GM21447 (cell line): ENCODE measurements around the gene NUDT12.

Experiments used
- ATAC-seq: cut with Tn5 transposase; IDR thresholded peaks from one replicate; pipeline ENCODE4 v1.9.1; 2021; ENCODE audit not compliant: unreplicated experiment

NUDT12 gene

GRCh38 chr5:103541569-103541968 lies 21.0 kb downstream of the NUDT12 start:
- ATAC-seq, result no peak

DNA sequence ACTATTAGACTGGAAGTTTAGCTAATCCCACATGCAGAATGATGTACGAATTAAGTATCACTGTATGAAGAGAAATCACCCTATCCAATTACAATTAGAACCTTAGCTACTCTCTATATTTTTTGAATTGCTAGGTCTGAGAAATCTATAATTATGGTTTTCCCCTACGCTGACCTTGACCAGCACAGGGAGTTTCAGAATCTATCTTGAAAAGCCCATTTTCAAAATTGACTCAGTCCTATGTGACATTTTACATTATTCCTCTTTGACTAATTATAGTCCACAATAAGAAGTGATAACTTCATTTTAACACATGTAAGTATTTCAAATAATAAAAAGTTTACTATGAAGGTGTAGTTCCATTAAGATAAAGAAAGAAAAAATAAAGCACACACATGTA lies 21.5 kb downstream of the NUDT12 start:
- ATAC-seq, result no peak

DNA sequence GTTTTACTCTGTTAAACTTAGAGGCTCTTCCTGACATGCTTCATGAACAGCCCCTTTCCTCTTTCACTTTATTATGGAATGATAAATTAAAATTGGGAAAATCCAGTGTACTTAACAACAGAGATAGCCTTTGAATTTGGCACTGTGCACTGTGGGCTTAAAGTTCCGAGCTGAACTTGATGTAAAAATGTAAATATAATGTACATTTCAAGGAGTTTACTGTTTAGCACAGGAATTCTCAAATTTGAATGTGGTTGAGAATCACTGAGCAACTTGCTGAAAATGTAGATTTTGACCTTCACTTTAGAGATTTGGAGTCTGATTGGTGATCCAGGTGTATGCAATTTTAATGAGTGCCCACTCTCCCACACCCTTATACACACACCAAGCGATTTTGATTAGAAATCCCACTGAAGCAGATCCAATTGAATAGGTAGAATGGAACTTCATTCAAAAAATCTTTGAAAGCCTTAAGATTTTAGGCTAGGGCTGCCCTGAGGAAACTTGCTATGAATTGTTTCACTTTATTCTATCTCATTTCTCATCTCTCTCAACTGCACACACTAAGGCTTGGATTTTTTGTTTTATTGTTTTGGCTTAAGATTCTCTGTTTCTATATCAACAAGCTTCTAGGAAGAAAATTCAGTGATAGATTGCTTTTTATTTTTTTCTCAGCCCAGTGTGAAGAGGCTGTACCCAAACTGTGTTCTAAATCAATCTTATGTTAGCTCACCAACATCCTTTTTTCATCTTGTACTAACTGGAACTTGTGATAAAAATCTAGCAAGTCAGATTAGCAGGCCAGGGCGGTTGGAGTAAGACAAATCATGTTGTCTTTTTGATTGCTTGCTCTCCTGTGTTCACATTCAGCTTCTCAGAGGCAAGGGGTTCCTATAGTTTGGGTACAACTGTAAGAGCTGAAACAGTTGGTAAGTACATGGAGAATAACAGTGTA lies 22.9 kb downstream of the NUDT12 start:
- ATAC-seq, result no peak

GRCh38 chr5:103532086-103532734 lies 30.4 kb downstream of the NUDT12 start:
- no peak for ATAC-seq

DNA sequence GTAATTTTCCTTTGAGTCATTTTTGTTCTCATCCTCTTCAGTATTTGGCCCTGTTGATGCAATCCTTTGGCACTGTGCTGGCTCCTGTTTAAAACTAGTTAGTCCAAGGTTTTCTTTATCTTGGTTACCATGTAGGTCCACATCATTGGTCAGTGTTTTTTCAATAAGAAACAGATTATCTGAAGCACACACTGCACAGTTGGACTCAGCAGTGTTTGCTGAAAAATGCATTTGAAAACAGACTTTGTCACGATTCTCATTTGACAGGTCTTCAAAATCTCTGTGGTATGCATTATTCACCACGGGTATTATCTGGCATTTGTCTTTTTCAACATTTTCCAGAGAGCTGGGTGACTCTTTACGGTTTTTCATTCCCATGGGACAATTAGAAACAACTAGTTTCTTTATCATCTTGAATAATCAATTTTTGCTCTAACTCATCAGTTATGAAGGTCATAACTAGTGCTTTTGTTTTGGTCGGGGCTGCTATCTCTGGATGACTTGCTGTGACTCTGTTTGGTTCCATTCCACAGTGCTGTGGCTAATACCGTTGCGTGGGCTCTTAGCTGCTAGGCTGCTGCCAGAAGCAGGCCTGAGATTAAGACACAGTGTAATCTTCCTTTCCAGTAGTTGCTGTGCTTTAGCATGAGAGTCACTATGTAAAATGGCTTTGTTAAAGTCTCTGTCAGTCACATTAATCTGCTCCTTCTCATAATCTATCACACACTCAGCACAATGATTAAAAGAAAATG lies 36.2 kb downstream of the NUDT12 start:
- ATAC-seq, result no peak

DNA sequence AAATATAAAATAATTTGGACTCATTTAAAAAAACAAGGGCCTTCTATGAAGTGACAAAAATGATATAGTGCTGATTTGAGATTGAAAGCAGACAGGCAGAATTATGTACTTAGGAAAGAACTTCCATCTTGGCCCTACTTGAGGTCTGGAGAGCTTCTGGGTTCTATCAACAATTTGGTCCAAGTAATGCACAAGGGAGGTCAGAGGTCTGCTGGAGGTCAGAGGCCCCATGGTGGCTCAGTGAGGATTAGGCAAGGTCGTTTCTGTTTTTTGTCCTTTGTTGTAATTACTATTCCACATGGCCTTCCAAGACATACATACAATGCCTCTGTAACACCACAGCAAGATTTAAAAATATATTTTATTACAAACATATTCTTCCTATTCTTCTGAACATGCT lies 37.2 kb downstream of the NUDT12 start:
- no peak for ATAC-seq

- no peak for ATAC-seq
These were observed 39.3 kb downstream of the NUDT12 start for GRCh38 chr5:103523319-103523718.

- no peak for ATAC-seq
These were observed 40.0 kb downstream of the NUDT12 start for GRCh38 chr5:103522586-103522985.

- no peak for ATAC-seq
These were observed 43.0 kb downstream of the NUDT12 start for GRCh38 chr5:103519550-103519949.

GRCh38 chr5:103514371-103514770 lies 48.2 kb downstream of the NUDT12 start:
- ATAC-seq, result no peak

- no peak for ATAC-seq
These were observed 48.9 kb downstream of the NUDT12 start for GRCh38 chr5:103513701-103514100.

- ATAC-seq, result no peak
These were observed 50.1 kb downstream of the NUDT12 start for GRCh38 chr5:103512500-103512899.

- ATAC-seq, result no peak
These were observed 51.1 kb downstream of the NUDT12 start for GRCh38 chr5:103511554-103511885.

DNA sequence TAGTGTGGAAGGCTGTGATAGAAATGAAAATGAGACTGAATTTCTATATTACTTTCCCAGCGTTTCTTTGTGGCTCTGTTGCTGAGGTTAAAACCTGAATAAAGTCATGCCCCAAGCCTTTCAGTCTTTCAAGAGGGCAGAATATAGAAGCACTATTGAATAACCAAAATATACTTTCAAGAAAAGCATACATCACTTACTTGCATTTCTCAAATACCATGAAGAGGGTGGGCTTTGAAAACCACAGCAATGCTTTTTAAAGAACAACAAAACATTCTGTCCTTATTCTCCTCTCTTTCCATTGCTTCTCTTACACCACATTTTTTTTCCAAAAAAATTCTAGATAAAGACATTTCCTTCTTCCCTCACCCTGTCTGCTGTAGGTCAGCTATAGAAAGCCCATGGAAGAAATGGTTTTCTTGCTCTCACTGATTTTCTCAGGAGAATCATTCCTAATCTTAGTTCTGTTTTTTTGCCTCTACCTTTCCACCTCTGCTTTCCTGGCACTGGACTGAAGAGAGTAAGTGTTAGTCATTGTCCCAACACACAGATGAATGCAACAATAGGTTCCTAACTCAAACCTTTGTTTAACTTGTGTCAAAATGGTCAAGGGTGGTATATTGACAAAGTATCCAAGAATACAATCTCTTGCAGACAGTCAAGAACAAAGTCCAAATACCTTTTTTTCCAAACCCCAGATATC lies 51.6 kb downstream of the NUDT12 start:
- ATAC-seq, result no peak

GRCh38 chr5:103505581-103506305 lies 56.8 kb downstream of the NUDT12 start:
- no peak for ATAC-seq

DNA sequence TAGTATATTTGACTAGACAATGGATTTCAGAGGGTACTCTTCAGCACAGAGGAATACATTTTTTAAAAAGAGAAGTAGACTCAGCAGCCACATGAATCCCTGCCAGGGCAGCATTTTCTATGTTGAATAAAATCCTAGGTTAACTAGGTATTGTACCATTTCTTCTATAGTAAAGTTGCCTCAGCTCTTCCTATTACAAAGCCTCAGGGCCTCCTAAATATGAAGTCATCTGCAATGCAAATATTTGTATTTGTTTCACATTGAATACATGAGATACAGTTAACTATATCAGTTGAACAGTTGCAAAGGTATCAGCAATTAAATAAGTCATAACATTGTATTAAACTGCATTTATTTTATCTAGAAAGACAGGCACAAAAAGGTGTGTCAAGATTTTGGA lies 59.5 kb downstream of the NUDT12 start:
- ATAC-seq, result no peak

DNA sequence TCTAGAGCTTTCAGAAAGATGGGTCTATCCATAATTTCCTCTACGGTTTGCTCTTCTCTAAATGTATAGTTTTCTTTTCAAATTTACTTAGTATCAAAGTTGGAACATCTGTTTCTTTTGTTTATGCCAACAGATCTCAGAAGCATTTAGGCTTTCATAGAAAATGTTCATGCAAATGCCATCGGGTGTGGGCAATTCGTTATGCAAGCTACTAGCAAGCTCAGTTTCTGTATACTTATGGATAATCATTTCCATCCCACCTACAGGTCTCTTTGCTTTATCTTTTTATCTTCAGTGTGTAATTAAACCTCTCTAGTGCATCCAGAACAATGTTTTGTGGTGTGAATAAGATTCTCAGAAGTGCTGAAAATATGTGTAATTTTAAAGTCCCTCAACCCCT lies 59.9 kb downstream of the NUDT12 start:
- no peak for ATAC-seq
